SK-N-SH (cell line): ENCODE measurements around the gene MYPOP. TPM values are rescaled to one million over a fixed set of nuclear protein-coding genes. Genes with fewer than 3 reads are reported as not detected.

ENCODE experiments used
- CTCF ChIA-PET: fragments of 300-600, 350-600 bp; formaldehyde crosslinking; extraction: SDS; loops from one replicate; lab custom pipeline; 2021; lab: Yijun Ruan, JAX
- POLR2A ChIA-PET: fragments of 350-600 bp; sonication (Branson Sonifier 250); formaldehyde crosslinking; extraction: SDS; loops from one replicate; lab custom pipeline; 2020; ENCODE audit warnings: antibody characterized with exemption, inconsistent platforms; lab: Yijun Ruan, JAX
- DNase-seq: peaks from one replicate; pipeline ENCODE4 v3.0.0; 2012
- H2AFZ ChIP-seq: fragments of 200-600 bp; sonication (generic); 2 replicates; pipeline ENCODE4 v1.8.1; 2016; ENCODE audit warnings: antibody characterized with exemption, mild to moderate bottlenecking, low read depth
- H3F3A ChIP-seq: fragments of 200-600 bp; sonication (generic); replicated peaks from 2 replicates; pipeline ENCODE3; 2016; ENCODE audit warnings: antibody characterized with exemption, mild to moderate bottlenecking; ENCODE audit not compliant: insufficient read depth
- H3K27ac ChIP-seq, 2 experiments: fragments of 200-500 bp in 1 of 2; fragments of 200-600 bp in 1 of 2; sonication (Bioruptor generic) in 1 of 2; sonication (generic), shearing (Covaris generic) in 1 of 2; 2 replicates each; pipeline versions ENCODE4 v1.5.1 to v1.6.1; 2014 to 2016; ENCODE audit warnings: low read depth in 2 of 2, inconsistent platforms in 1 of 2, low read length in 1 of 2, mild to moderate bottlenecking in 1 of 2, mixed read lengths in 1 of 2
- H3K27me3 ChIP-seq: fragments of 200-600 bp; sonication (generic), shearing (Covaris generic); 2 replicates; pipeline ENCODE4 v1.6.1; 2016; ENCODE audit warnings: mixed run types; ENCODE audit not compliant: insufficient read depth
- H3K36me3 ChIP-seq, 2 experiments: fragments of 200-500 bp in 1 of 2; fragments of 200-600 bp in 1 of 2; sonication (Bioruptor generic) in 1 of 2; sonication (generic) in 1 of 2; replicated peaks in 1 of 2; 2 replicates each; pipeline versions ENCODE3 to v1.5.1; 2014 to 2016; ENCODE audit warnings: low read length in 1 of 2, mild to moderate bottlenecking in 1 of 2; ENCODE audit not compliant: insufficient read depth in 2 of 2, control insufficient read depth in 1 of 2
- H3K4me1 ChIP-seq, 2 experiments: fragments of 200-500 bp in 1 of 2; fragments of 200-600 bp in 1 of 2; sonication (Bioruptor generic) in 1 of 2; sonication (generic), shearing (Covaris generic) in 1 of 2; 2 replicates each; pipeline versions ENCODE4 v1.5.1 to v1.6.1; 2014 to 2016; ENCODE audit warnings: low read depth in 1 of 2, low read length in 1 of 2, mixed run types in 1 of 2; ENCODE audit not compliant: insufficient read depth in 2 of 2, control insufficient read depth in 1 of 2
- H3K4me2 ChIP-seq: fragments of 200-600 bp; sonication (generic), shearing (Covaris generic); 2 replicates; pipeline ENCODE4 v1.6.1; 2017; ENCODE audit warnings: mixed run types
- H3K4me3 ChIP-seq, 2 experiments: fragments of 200-500 bp in 1 of 2; fragments of 200-600 bp in 1 of 2; sonication (Bioruptor generic) in 1 of 2; sonication (generic), shearing (Covaris generic) in 1 of 2; 2 replicates each; pipeline versions ENCODE4 v1.5.1 to v1.8.1; 2014 to 2016; ENCODE audit warnings: low read depth in 2 of 2, inconsistent platforms in 1 of 2, low read length in 1 of 2, mild to moderate bottlenecking in 1 of 2, mixed read lengths in 1 of 2, moderate library complexity in 1 of 2
- H3K79me2 ChIP-seq: fragments of 200-600 bp; sonication (generic); 2 replicates; pipeline ENCODE4 v1.8.1; 2017; ENCODE audit warnings: mild to moderate bottlenecking; ENCODE audit not compliant: insufficient read depth
- H3K9ac ChIP-seq: fragments of 200-600 bp; sonication (generic); 2 replicates; pipeline ENCODE4 v1.6.1; 2017; ENCODE audit warnings: mixed run types
- H3K9me2 ChIP-seq: fragments of 200-600 bp; sonication (generic); 2 replicates; pipeline ENCODE4 v1.6.1; 2017; ENCODE audit warnings: mixed run types
- H3K9me3 ChIP-seq: fragments of 200-600 bp; sonication (generic); 2 replicates; pipeline ENCODE4 v1.6.1; 2017; ENCODE audit warnings: mixed run types, mild to moderate bottlenecking, moderate library complexity
- H4K20me1 ChIP-seq: fragments of 200-600 bp; sonication (generic); 2 replicates; pipeline ENCODE4 v1.6.1; 2017; ENCODE audit warnings: mild to moderate bottlenecking, mixed run types; ENCODE audit not compliant: insufficient read depth
- CHD2 ChIP-seq: fragments of 150-350 bp; IDR thresholded peaks from 2 replicates; pipeline ENCODE4 v1.6.1; 2018; ENCODE audit warnings: low read length; ENCODE audit not compliant: partially characterized antibody
- ELF1 ChIP-seq: IDR thresholded peaks from 2 replicates; pipeline ENCODE4 v1.4.0; 2012
- FOXJ3 ChIP-seq: sonication (generic); formaldehyde crosslinking; IDR thresholded peaks from 2 replicates; pipeline ENCODE4 v1.5.1; 2020; ENCODE audit warnings: mild to moderate bottlenecking, missing genetic modification reagents
- GATA2 ChIP-seq: sonication (generic); formaldehyde crosslinking; IDR thresholded peaks from 2 replicates; pipeline ENCODE4 v1.5.0; 2020; ENCODE audit warnings: mild to moderate bottlenecking, missing genetic modification reagents
- MXI1 ChIP-seq: IDR thresholded peaks from 2 replicates; pipeline ENCODE4 v1.6.1; 2012; ENCODE audit warnings: mild to moderate bottlenecking, low read depth, low read length, improper control_type of control experiment
- NFIC ChIP-seq: IDR thresholded peaks from 2 replicates; pipeline ENCODE4 v1.4.0; 2012; ENCODE audit warnings: borderline replicate concordance
- NRF1 ChIP-seq: IDR thresholded peaks from 2 replicates; pipeline ENCODE4 v1.6.1; 2012; ENCODE audit warnings: low read depth, mild to moderate bottlenecking, low read length
- POLR2AphosphoS5 ChIP-seq: IDR thresholded peaks from 2 replicates; pipeline ENCODE4 v1.6.1; 2012; ENCODE audit warnings: low read depth, low read length
- RAD21 ChIP-seq: IDR thresholded peaks from 2 replicates; pipeline ENCODE4 v1.6.1; 2012; ENCODE audit warnings: mild to moderate bottlenecking, low read length
- RFX5 ChIP-seq: IDR thresholded peaks from 2 replicates; pipeline ENCODE4 v1.6.1; 2012; ENCODE audit warnings: mild to moderate bottlenecking, improper control_type of control experiment, low read length
- RXRA ChIP-seq: IDR thresholded peaks from 2 replicates; pipeline ENCODE4 v1.4.0; 2012; ENCODE audit warnings: low read depth, mild to moderate bottlenecking, borderline replicate concordance
- SMC3 ChIP-seq: IDR thresholded peaks from 2 replicates; pipeline ENCODE4 v1.6.1; 2012; ENCODE audit warnings: low read depth, low read length, improper control_type of control experiment
- TAF1 ChIP-seq: IDR thresholded peaks from 2 replicates; pipeline ENCODE4 v1.6.1; 2012; ENCODE audit warnings: low read depth, mild to moderate bottlenecking, low read length, moderate library complexity, borderline replicate concordance
- TEAD4 ChIP-seq: IDR thresholded peaks from 2 replicates; pipeline ENCODE4 v1.4.0; 2012; ENCODE audit warnings: mild to moderate bottlenecking, borderline replicate concordance; ENCODE audit not compliant: insufficient read depth
- WGBS: methylation state at CpG from one replicate; pipeline ENCODE4 v1.1.6; 2017; ENCODE audit warnings: low lambda C conversion rate; 5-methylcytosine and 5-hydroxymethylcytosine counted together
- polyA plus RNA-seq, 3 experiments: library from polyadenylated mRNA; depleted of rRNA; stranded (reverse); fragments of >200 nt; gene quantifications; 2 replicates each; pipeline ENCODE4 v1.2.3, GENCODE V29; 2012
- TF ChIP-seq, protein P1 (sequence below): IDR thresholded peaks from 2 replicates; pipeline ENCODE4 v1.4.0; 2012; ENCODE audit warnings: low read depth, borderline replicate concordance
- TF ChIP-seq, protein P2 (sequence below): IDR thresholded peaks from 2 replicates; pipeline ENCODE4 v1.6.1; 2012; ENCODE audit warnings: mild to moderate bottlenecking, low read depth, low read length, moderate library complexity
- TF ChIP-seq, protein P3 (sequence below): fragments of 150-350 bp; IDR thresholded peaks from 2 replicates; pipeline ENCODE4 v1.6.1; 2017; ENCODE audit warnings: antibody characterized with exemption, low read length, low read depth, borderline replicate concordance
- TF ChIP-seq, protein P4 (sequence below): fragments of 150-350 bp; IDR thresholded peaks from 2 replicates; pipeline ENCODE4 v1.6.1; 2016; ENCODE audit warnings: mild to moderate bottlenecking, low read depth, low read length
- TF ChIP-seq, protein P5 (sequence below): IDR thresholded peaks from 2 replicates; pipeline ENCODE4; 2012
- TF ChIP-seq, protein P6 (sequence below): IDR thresholded peaks from 2 replicates; pipeline ENCODE4 v1.4.0; 2012; ENCODE audit warnings: low read depth

The MYPOP gene
- polyA plus RNA-seq, 1 of the 3 experiments (the other 2 are of a cell fraction) = 5.1 TPM

DNA sequence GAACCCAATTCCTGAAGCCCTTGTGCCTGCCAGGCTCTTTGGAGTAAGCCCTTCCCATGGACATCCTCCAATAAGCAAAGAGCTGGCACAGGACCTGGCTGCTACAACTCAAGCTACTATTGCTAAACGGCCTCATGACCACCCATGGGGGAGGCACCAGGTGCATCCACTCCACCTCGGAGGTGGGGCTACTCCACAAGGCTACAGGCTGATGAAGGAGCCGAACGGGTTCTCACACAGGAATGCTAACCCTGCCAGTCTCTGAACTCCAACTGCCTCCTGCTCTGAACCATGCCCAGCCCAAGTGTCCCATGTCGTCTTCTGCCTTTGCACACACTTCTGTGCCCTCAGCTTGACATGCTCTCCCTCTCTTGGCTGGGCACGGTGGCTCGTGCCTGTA lies 49.4 kb downstream of the MYPOP start:
- H3K9me2 ChIP-seq = no peaks in the 10 kb centered on the region
- no peak overlapping the region for H3K27ac ChIP-seq
- H3K36me3 ChIP-seq = peaks cover 52 to 55% of the 10 kb centered on the region in 2 experiments
- peaks cover 34% of the 10 kb centered on the region for H3K79me2 ChIP-seq
- H3K27me3 ChIP-seq = no peaks in the 10 kb centered on the region
- H3F3A ChIP-seq = no peaks in the 10 kb centered on the region
- no peak overlapping the region for H3K4me3 ChIP-seq
- H3K4me1 ChIP-seq = no peaks in the 10 kb centered on the region
- 0 out of 2 replicates have a peak, but pooled peaks cover 16% of the 10 kb centered on the region for H4K20me1 ChIP-seq
- WGBS = 91% methylated on average over 7 of the region's 7 CpGs
- H2AFZ ChIP-seq = no peak overlapping the region
- H3K4me2 ChIP-seq = no peak overlapping the region
- no peaks in the 10 kb centered on the region for H3K9me3 ChIP-seq
- POLR2A ChIA-PET = no interaction called here
- CTCF ChIA-PET = interaction anchor here (0.9 to 1.6 kb wide), 3 partner anchors 12 to 36 kb away, joined by 3 to 7 read pairs (median 3); partner anchors contain the start of gene FOXA3
- H3K9ac ChIP-seq = no peak overlapping the region
- DNase-seq = no peak
- TF ChIP-seq RXRA = no peak
- no peak for TF ChIP-seq GATA2 (CRISPR knock-in tag)
- no peak for TF ChIP-seq SMC3
- no peak for TF ChIP-seq MXI1

DNA sequence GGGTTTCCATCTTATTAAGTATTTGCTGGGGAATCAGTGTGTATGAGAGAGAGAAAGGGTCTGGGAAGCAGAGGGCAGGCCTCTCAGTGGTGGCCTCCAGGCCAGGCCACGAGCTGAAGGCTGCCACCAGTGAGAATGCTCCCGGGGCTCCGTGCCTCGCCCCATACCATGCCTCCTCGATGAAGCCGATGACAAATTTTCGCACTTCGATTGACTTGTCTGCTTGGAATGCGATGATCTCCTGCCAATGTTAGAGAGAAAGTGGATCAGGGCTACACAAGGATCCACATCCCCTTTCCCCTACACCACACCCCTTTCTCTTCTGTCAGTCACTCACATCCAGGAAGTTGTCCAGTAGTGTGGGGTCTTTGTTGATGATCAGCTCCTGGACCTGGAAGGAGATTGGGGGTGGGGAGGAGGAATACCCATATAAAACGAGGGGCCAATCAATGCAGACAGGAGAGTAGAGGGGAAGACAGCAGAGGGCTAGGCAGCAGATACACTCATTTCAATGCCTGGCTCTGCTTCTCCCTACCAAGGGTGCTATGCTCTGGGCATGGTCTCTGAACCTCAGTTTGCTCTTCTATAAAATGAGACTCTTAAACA lies 50.2 kb downstream of the MYPOP start:
- H3K36me3 ChIP-seq = peaks cover 60 to 62% of the 10 kb centered on the region in 2 experiments
- H3F3A ChIP-seq = no peaks in the 10 kb centered on the region
- H3K9me2 ChIP-seq = no peaks in the 10 kb centered on the region
- no peak for TF ChIP-seq NRF1
- TF ChIP-seq, protein P1, sequence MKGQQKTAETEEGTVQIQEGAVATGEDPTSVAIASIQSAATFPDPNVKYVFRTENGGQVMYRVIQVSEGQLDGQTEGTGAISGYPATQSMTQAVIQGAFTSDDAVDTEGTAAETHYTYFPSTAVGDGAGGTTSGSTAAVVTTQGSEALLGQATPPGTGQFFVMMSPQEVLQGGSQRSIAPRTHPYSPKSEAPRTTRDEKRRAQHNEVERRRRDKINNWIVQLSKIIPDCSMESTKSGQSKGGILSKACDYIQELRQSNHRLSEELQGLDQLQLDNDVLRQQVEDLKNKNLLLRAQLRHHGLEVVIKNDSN = no peak
- TF ChIP-seq RFX5 = no peak
- TF ChIP-seq, protein P2, sequence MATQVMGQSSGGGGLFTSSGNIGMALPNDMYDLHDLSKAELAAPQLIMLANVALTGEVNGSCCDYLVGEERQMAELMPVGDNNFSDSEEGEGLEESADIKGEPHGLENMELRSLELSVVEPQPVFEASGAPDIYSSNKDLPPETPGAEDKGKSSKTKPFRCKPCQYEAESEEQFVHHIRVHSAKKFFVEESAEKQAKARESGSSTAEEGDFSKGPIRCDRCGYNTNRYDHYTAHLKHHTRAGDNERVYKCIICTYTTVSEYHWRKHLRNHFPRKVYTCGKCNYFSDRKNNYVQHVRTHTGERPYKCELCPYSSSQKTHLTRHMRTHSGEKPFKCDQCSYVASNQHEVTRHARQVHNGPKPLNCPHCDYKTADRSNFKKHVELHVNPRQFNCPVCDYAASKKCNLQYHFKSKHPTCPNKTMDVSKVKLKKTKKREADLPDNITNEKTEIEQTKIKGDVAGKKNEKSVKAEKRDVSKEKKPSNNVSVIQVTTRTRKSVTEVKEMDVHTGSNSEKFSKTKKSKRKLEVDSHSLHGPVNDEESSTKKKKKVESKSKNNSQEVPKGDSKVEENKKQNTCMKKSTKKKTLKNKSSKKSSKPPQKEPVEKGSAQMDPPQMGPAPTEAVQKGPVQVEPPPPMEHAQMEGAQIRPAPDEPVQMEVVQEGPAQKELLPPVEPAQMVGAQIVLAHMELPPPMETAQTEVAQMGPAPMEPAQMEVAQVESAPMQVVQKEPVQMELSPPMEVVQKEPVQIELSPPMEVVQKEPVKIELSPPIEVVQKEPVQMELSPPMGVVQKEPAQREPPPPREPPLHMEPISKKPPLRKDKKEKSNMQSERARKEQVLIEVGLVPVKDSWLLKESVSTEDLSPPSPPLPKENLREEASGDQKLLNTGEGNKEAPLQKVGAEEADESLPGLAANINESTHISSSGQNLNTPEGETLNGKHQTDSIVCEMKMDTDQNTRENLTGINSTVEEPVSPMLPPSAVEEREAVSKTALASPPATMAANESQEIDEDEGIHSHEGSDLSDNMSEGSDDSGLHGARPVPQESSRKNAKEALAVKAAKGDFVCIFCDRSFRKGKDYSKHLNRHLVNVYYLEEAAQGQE = no peak
- TF ChIP-seq, protein P3, sequence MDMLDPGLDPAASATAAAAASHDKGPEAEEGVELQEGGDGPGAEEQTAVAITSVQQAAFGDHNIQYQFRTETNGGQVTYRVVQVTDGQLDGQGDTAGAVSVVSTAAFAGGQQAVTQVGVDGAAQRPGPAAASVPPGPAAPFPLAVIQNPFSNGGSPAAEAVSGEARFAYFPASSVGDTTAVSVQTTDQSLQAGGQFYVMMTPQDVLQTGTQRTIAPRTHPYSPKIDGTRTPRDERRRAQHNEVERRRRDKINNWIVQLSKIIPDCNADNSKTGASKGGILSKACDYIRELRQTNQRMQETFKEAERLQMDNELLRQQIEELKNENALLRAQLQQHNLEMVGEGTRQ = no peak
- TF ChIP-seq FOXJ3 (CRISPR knock-in tag) = no peak
- no peak for TF ChIP-seq TAF1
- no peak for TF ChIP-seq POLR2AphosphoS5
- TF ChIP-seq ELF1 = no peak
- no peak for TF ChIP-seq NFIC
- TF ChIP-seq RAD21 = no peak
- TF ChIP-seq CHD2 = no peak
- TF ChIP-seq, protein P4, sequence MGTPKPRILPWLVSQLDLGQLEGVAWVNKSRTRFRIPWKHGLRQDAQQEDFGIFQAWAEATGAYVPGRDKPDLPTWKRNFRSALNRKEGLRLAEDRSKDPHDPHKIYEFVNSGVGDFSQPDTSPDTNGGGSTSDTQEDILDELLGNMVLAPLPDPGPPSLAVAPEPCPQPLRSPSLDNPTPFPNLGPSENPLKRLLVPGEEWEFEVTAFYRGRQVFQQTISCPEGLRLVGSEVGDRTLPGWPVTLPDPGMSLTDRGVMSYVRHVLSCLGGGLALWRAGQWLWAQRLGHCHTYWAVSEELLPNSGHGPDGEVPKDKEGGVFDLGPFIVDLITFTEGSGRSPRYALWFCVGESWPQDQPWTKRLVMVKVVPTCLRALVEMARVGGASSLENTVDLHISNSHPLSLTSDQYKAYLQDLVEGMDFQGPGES = no peak
- TF ChIP-seq, protein P5, sequence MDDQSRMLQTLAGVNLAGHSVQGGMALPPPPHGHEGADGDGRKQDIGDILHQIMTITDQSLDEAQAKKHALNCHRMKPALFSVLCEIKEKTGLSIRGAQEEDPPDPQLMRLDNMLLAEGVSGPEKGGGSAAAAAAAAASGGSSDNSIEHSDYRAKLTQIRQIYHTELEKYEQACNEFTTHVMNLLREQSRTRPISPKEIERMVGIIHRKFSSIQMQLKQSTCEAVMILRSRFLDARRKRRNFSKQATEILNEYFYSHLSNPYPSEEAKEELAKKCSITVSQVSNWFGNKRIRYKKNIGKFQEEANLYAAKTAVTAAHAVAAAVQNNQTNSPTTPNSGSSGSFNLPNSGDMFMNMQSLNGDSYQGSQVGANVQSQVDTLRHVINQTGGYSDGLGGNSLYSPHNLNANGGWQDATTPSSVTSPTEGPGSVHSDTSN = no peak
- TF ChIP-seq TEAD4 = no peak
- no peak for TF ChIP-seq SMC3
- TF ChIP-seq, protein P6, sequence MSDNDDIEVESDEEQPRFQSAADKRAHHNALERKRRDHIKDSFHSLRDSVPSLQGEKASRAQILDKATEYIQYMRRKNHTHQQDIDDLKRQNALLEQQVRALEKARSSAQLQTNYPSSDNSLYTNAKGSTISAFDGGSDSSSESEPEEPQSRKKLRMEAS = no peak
- DNase-seq = no peak
- WGBS = 96% methylated on average over 10 of the region's 10 CpGs
- H3K9ac ChIP-seq = no peak overlapping the region
- H3K79me2 ChIP-seq = peaks cover 27% of the 10 kb centered on the region
- no peaks in the 10 kb centered on the region for H3K27me3 ChIP-seq
- H3K4me1 ChIP-seq = no peaks in the 10 kb centered on the region
- H3K9me3 ChIP-seq = no peaks in the 10 kb centered on the region
- H4K20me1 ChIP-seq = 0 out of 2 replicates have a peak, but pooled peaks cover 16% of the 10 kb centered on the region
- no peak overlapping the region for H2AFZ ChIP-seq
- no peak overlapping the region for H3K27ac ChIP-seq
- CTCF ChIA-PET = no interaction called here
- POLR2A ChIA-PET = no interaction called here
- no peak overlapping the region for H3K4me2 ChIP-seq
- H3K4me3 ChIP-seq = no peak overlapping the region
